OCI-LY1 (cell line): ENCODE measurements around the gene LARP4B.

Experiments
- H2AFZ ChIP-seq: fragments of 200-600 bp; sonication (generic), shearing (Covaris generic); 2 replicates; pipeline ENCODE4 v1.6.0; 2014; ENCODE audit warnings: antibody characterized with exemption, mild to moderate bottlenecking, low read length
- H3F3A ChIP-seq: fragments of 200-600 bp; sonication (generic), shearing (Covaris generic); 2 replicates; pipeline ENCODE4 v1.6.0; 2014; ENCODE audit warnings: mild to moderate bottlenecking, antibody characterized with exemption, low read length, moderate library complexity; ENCODE audit not compliant: insufficient read depth
- H3K27ac ChIP-seq: fragments of 200-600 bp; sonication (generic); 2 replicates; pipeline ENCODE4 v1.5.1; 2014; ENCODE audit warnings: low read length, mixed run types, mild to moderate bottlenecking, low read depth; ENCODE audit not compliant: poor library complexity, severe bottlenecking
- H3K27me3 ChIP-seq: fragments of 200-600 bp; sonication (generic); 2 replicates; pipeline ENCODE4 v1.6.0; 2014; ENCODE audit warnings: antibody characterized with exemption, mild to moderate bottlenecking, low read length, moderate library complexity; ENCODE audit not compliant: insufficient read depth
- H3K36me3 ChIP-seq: fragments of 200-600 bp; sonication (generic); 2 replicates; pipeline ENCODE4 v1.6.1; 2014; ENCODE audit warnings: mild to moderate bottlenecking, antibody characterized with exemption, low read length, moderate library complexity, mixed read lengths; ENCODE audit not compliant: insufficient read depth
- H3K4me1 ChIP-seq: fragments of 200-600 bp; sonication (generic); 2 replicates; pipeline ENCODE4 v1.5.1; 2014; ENCODE audit warnings: mild to moderate bottlenecking, low read length, moderate library complexity; ENCODE audit not compliant: insufficient read depth, severe bottlenecking
- H3K4me2 ChIP-seq: fragments of 200-600 bp; sonication (generic), shearing (Covaris generic); 2 replicates; pipeline ENCODE4 v1.6.1; 2014; ENCODE audit warnings: low read length
- H3K4me3 ChIP-seq: fragments of 200-600 bp; sonication (generic); 2 replicates; pipeline ENCODE4 v1.5.1; 2014; ENCODE audit warnings: low read length, low read depth, mild to moderate bottlenecking, mixed read lengths; ENCODE audit not compliant: poor library complexity, severe bottlenecking
- H3K79me2 ChIP-seq: fragments of 200-600 bp; shearing (Covaris generic); 2 replicates; pipeline ENCODE4 v1.6.1; 2016; ENCODE audit warnings: mixed run types, low read length, mixed read lengths; ENCODE audit not compliant: insufficient read depth
- H3K9ac ChIP-seq: fragments of 200-600 bp; sonication (generic), shearing (Covaris generic); 2 replicates; pipeline ENCODE4 v1.6.1; 2014; ENCODE audit warnings: mild to moderate bottlenecking, low read length, mixed read lengths
- H3K9me2 ChIP-seq: fragments of 200-600 bp; sonication (generic), shearing (Covaris generic); 2 replicates; pipeline ENCODE4 v1.6.1; 2014; ENCODE audit warnings: low read depth, mild to moderate bottlenecking, low read length, mixed read lengths
- H3K9me3 ChIP-seq: fragments of 200-600 bp; shearing (Covaris generic); 2 replicates; pipeline ENCODE4 v1.6.1; 2014; ENCODE audit warnings: low read length, mixed read lengths
- H4K20me1 ChIP-seq: fragments of 200-600 bp; sonication (generic), shearing (Covaris generic); 2 replicates; pipeline ENCODE4 v1.6.0; 2016; ENCODE audit warnings: mild to moderate bottlenecking, low read length; ENCODE audit not compliant: insufficient read depth
- EZH2 ChIP-seq: fragments of 200-600 bp; sonication (generic), shearing (Covaris generic); IDR thresholded peaks from 2 replicates; pipeline ENCODE4 v1.8.0; 2017; ENCODE audit warnings: borderline replicate concordance, mixed run types, mild to moderate bottlenecking, antibody characterized with exemption, low read length, moderate library complexity, mixed read lengths
- TF ChIP-seq, protein P1 (sequence below): fragments of 200-600 bp; sonication (generic), shearing (Covaris generic); IDR thresholded peaks from 2 replicates; pipeline ENCODE4 v1.5.1; 2017; ENCODE audit warnings: mild to moderate bottlenecking, antibody characterized with exemption, low read length, moderate library complexity, mixed read lengths

LARP4B gene

DNA sequence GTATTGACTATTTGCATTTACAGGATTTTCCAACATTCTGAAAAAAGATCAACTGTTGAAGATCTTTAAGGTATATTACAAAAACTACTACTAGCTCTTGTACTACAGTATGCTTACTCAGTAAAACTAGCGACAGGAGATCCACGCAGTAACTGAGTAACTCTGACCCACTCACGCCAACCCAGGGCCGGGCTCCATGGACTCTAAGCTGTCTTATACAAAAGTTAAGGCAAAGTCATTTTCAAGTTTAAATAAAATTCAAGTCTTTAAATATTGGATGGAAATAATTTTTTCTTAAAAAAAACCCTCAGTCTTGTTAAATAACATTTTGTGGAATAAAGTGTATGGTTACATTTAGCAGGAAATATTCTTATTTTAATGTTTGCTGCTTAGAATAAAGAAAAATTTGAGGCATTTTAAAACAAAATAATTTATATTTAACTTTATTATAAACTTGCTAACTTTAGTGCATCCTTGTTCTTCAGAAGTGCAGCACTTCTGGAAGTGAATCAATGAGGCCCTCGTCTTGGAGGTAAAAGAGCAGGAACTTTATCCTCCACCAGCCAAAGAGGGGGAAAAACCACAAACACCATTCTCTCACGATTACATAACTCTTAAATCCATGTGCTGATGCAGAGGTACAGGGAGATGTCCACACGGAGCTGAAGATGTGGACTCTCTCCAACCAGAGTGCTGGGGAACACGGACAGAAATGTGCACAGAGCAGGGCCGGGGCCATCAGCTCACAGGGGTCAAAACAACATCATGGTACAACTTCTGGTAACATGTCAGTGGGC lies 119.9 kb downstream of the LARP4B start:
- no peaks in the 10 kb centered on the region for H3K9me3 ChIP-seq
- no peaks in the 10 kb centered on the region for H3K27me3 ChIP-seq
- TF ChIP-seq EZH2 = no peak
- TF ChIP-seq, protein P1, sequence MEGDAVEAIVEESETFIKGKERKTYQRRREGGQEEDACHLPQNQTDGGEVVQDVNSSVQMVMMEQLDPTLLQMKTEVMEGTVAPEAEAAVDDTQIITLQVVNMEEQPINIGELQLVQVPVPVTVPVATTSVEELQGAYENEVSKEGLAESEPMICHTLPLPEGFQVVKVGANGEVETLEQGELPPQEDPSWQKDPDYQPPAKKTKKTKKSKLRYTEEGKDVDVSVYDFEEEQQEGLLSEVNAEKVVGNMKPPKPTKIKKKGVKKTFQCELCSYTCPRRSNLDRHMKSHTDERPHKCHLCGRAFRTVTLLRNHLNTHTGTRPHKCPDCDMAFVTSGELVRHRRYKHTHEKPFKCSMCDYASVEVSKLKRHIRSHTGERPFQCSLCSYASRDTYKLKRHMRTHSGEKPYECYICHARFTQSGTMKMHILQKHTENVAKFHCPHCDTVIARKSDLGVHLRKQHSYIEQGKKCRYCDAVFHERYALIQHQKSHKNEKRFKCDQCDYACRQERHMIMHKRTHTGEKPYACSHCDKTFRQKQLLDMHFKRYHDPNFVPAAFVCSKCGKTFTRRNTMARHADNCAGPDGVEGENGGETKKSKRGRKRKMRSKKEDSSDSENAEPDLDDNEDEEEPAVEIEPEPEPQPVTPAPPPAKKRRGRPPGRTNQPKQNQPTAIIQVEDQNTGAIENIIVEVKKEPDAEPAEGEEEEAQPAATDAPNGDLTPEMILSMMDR = no peak

DNA sequence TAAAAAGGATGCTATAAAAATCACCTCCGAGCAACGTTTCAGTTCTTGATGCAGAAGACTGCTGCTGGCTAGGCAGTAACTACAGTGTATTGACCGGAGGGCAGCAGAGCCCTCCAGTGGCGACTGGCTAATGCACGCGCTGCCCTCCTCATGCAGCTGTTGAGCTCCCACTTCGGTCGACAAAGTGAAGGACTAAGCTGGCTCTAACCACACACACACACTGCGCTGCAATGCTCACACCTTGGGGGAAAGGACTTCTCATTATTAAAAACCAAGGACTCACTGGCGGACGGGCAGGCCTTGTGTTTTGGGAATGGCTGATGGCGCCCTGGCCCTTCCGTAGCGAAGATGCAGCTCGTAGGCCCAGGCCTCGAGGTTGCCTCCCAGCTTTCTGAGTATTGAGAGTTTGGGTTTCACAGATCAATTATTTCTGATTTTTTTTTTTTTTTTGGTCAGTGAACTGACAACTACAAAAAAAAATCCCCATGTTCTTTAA lies 121.1 kb downstream of the LARP4B start:
- no peak overlapping the region for H3K4me3 ChIP-seq
- peaks cover 10% of the 10 kb centered on the region for H3K4me1 ChIP-seq
- no peak overlapping the region for H2AFZ ChIP-seq
- H3K9me3 ChIP-seq = no peaks in the 10 kb centered on the region
- H3F3A ChIP-seq = no peaks in the 10 kb centered on the region
- H3K9ac ChIP-seq = no peak overlapping the region
- H3K9me2 ChIP-seq = no peaks in the 10 kb centered on the region
- H3K4me2 ChIP-seq = no peak overlapping the region
- TF ChIP-seq EZH2 = no peak
- TF ChIP-seq, protein P1 = peak; percentile 72
- no peaks in the 10 kb centered on the region for H3K27me3 ChIP-seq
- H3K79me2 ChIP-seq = no peaks in the 10 kb centered on the region
- peaks cover 79% of the 10 kb centered on the region for H3K36me3 ChIP-seq
- no peaks in the 10 kb centered on the region for H4K20me1 ChIP-seq
- peak overlapping the region; percentile 9 for H3K27ac ChIP-seq

More for the DNA sequence above, 119.9 kb downstream of the LARP4B start:
- Histone ChIP-seq H3K9me2 (no peaks in the 10 kb centered on the region), H3K4me3 (no peak overlapping the region), H2AFZ (no peak overlapping the region), H3K4me2 (no peak overlapping the region), H3K79me2 (no peaks in the 10 kb centered on the region), H3K36me3 (peaks cover 91% of the 10 kb centered on the region), H3K4me1 (peaks cover 9% of the 10 kb centered on the region), H3K27ac (no peak overlapping the region), H3F3A (no peaks in the 10 kb centered on the region), H4K20me1 (no peaks in the 10 kb centered on the region), H3K9ac (no peak overlapping the region)

DNA sequence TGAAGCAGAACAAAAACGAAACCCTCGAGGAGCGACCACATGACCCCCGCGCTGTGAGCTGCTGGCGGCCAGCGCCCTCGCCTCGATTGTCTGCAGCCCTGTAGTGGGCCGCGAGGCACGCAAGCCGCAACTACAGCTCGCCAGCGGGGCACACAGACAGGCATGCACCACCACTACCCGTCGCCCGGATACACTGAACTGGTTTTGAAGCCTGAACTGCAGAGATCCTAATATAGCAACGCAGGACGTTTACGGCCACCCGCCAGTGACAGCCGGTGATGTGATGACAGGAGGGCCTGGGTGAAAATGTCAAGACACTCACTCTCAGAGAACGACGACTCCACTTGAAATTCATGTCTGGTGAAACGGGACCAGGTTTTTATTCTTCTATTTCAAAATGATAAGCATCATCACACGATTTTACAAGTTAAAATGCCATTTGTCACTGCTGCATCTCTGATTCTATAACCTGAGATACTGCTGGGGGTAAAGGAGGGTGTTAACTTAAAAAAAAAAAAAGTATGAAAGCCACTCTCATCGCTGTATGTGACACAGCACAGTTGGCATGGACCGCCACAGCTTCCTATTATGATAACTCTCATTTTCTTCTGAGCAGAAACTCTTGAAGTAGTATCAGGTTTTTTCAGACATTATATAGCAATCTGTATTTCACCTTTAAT lies 121.7 kb downstream of the LARP4B start:
- H3K36me3 ChIP-seq = peaks cover 74% of the 10 kb centered on the region
- H3K79me2 ChIP-seq = no peaks in the 10 kb centered on the region

More for the DNA sequence above, 121.7 kb downstream of the LARP4B start:
- Histone ChIP-seq H4K20me1 (no peaks in the 10 kb centered on the region), H3K27me3 (no peaks in the 10 kb centered on the region), H3K27ac (no peak overlapping the region), H3K9me2 (no peaks in the 10 kb centered on the region), H2AFZ (no peak overlapping the region), H3K4me1 (peaks cover 16% of the 10 kb centered on the region), H3K4me3 (no peak overlapping the region), H3K9me3 (no peaks in the 10 kb centered on the region), H3K9ac (no peak overlapping the region), H3F3A (no peaks in the 10 kb centered on the region), H3K4me2 (no peak overlapping the region)
- TF ChIP-seq, protein P1 = no peak
- no peak for TF ChIP-seq EZH2
